ENCODE results near the gene PRKCH. TPM values are rescaled to one million over a fixed set of nuclear protein-coding genes. Genes with fewer than 3 reads are reported as not detected.

PRKCH gene
- polyA plus RNA-seq, 4 donors = 5.9 to 17.3 (median 12.9) TPM

DNA sequence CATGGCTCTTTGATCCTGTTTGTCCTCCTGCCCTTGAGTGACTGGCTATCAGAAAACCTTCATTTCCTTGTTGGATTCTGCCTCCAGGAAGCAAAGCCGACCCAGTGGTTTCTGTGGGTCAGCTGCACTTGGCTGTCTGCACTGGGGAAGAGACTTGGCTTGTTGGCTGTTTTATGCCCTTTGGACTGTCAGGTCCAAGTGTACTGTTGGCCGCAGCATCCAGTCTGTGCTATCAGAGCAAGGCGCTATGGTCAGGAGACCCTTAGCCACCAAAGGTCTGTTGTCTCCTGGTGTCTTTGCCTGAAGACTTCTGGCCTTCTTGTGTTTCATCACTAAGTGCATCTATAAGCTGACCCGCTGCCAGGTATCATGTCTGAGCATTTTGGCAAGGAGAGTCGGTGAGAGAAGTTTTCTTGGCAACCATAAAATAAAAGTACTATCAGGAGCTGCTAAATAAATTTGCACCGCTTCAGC is 196.6 kb downstream of the PRKCH start:
- no peak overlapping the region for H3K4me3 ChIP-seq (ENCODE audit: low read depth in 1 of 3, low read length in 3 of 3)
- H3K9me3 ChIP-seq (ENCODE audit: control insufficient read depth in 2 of 2, insufficient read depth in 1 of 2, low read depth in 1 of 2, low read length in 1 of 2) = no peaks in the 10 kb centered on the region
- no peaks in the 10 kb centered on the region for H3K36me3 ChIP-seq (ENCODE audit: control insufficient read depth in 3 of 3, insufficient read depth in 2 of 3, low read depth in 1 of 3, low read length in 3 of 3)
- FAIRE-seq (no peak), DNase-seq (peak; percentile 68 to 93)
- H3K27ac ChIP-seq (ENCODE audit: low read depth in 1 of 3, low read length in 2 of 3) = peak overlapping the region; percentile 39 to 84 (median 46)
- 37 to 51% (median 45%) methylated on average over 6 of the region's 6 CpGs for WGBS, 3 donors
- no peaks in the 10 kb centered on the region for H3K27me3 ChIP-seq (ENCODE audit: control insufficient read depth in 3 of 3, insufficient read depth in 3 of 3, low read length in 3 of 3)
- H3K4me1 ChIP-seq (ENCODE audit: control insufficient read depth in 3 of 3, insufficient read depth in 2 of 3, low read depth in 1 of 3, low read length in 2 of 3) = peaks cover 8 to 28% (median 11%) of the 10 kb centered on the region in 3 donors

DNA sequence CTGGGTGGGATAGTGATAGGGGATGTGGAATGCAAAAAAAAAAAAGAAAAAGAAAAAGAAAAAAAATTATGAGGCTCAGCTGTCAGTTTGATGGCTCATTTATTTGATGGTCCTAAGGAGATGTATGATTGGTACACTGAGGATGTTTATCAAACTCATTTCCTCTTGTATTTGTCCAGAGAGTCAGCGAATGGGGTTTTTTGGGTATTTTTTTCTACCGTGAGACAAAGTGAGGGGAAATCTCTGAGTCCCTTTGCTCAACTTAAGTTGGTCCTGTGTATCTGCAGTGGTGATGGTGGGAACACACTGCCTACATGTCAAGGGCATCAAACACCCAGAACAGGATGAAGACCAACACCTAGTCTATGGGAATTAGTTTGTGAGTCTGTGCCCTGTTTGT is 197.0 kb downstream of the PRKCH start:
- H3K4me1 ChIP-seq (ENCODE audit: control insufficient read depth in 3 of 3, insufficient read depth in 2 of 3, low read depth in 1 of 3, low read length in 2 of 3) = peaks cover 9 to 28% (median 11%) of the 10 kb centered on the region in 3 donors

DNA sequence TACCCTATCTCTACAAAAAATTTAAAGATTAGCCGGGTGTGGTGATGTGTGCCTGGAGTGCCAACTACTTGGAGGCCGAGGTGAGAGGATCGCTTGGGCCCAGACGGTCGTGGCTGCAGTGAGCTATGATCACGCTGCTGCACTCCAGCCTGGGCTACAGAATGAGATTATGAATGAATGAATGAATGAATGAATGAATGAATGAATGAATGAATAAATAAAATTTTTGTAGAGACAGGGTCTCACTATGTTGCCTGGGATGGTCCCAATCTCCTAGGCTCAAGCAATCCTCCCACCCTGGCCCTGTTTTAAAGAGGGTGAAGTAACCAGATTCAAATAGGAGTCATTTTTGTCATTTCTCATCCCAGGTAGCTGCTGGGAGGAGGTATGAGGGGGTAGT is 197.7 kb downstream of the PRKCH start:
- no peak for DNase-seq
- H3K27me3 ChIP-seq (ENCODE audit: control insufficient read depth in 3 of 3, insufficient read depth in 3 of 3, low read length in 3 of 3) = no peaks in the 10 kb centered on the region
- H3K9me3 ChIP-seq (ENCODE audit: control insufficient read depth in 2 of 2, insufficient read depth in 1 of 2, low read depth in 1 of 2, low read length in 1 of 2) = no peaks in the 10 kb centered on the region
- FAIRE-seq = no peak
- no peak overlapping the region for H3K27ac ChIP-seq (ENCODE audit: low read depth in 1 of 3, low read length in 2 of 3)
- H3K4me3 ChIP-seq (ENCODE audit: low read depth in 1 of 3, low read length in 3 of 3) = no peak overlapping the region
- H3K4me1 ChIP-seq (ENCODE audit: control insufficient read depth in 3 of 3, insufficient read depth in 2 of 3, low read depth in 1 of 3, low read length in 2 of 3) = peaks cover 11 to 31% (median 12%) of the 10 kb centered on the region in 3 donors
- H3K36me3 ChIP-seq (ENCODE audit: control insufficient read depth in 3 of 3, insufficient read depth in 2 of 3, low read depth in 1 of 3, low read length in 3 of 3) = no peaks in the 10 kb centered on the region
- WGBS, 3 donors = 91 to 93% (median 93%) methylated on average over 6 of the region's 6 CpGs

More for the DNA sequence above, 197.0 kb downstream of the PRKCH start:
- H3K9me3 ChIP-seq (ENCODE audit: control insufficient read depth in 2 of 2, insufficient read depth in 1 of 2, low read depth in 1 of 2, low read length in 1 of 2) = no peaks in the 10 kb centered on the region
- 57 to 75% (median 65%) methylated on average over 2 of the region's 2 CpGs for WGBS, 3 donors
- no peaks in the 10 kb centered on the region for H3K36me3 ChIP-seq (ENCODE audit: control insufficient read depth in 3 of 3, insufficient read depth in 2 of 3, low read depth in 1 of 3, low read length in 3 of 3)
- H3K4me3 ChIP-seq (ENCODE audit: low read depth in 1 of 3, low read length in 3 of 3) = no peak overlapping the region
- H3K27ac ChIP-seq (ENCODE audit: low read depth in 1 of 3, low read length in 2 of 3) = no peak overlapping the region
- no peaks in the 10 kb centered on the region for H3K27me3 ChIP-seq (ENCODE audit: control insufficient read depth in 3 of 3, insufficient read depth in 3 of 3, low read length in 3 of 3)
- FAIRE-seq (no peak), DNase-seq (no peak)

DNA sequence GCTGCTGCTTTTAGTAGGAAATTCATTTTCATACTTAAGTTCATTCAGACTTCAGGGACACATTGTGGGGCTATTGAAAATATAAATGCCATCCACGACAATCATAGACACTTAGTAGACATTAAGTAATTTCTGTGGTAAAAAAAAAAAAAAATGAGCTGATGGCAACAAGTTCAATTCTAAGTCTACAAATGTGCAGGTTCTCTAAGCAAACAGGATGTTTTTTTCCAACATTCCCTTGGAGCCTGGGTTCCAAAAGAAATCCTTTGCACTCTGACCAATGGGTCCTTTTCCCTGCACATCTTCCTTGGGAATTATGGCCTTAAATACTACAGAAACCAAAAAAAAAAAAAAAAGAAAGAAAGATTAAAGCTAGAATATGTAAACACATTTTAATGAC is 198.4 kb downstream of the PRKCH start:
- Histone ChIP-seq H3K4me1 (ENCODE audit: control insufficient read depth in 3 of 3, insufficient read depth in 2 of 3, low read depth in 1 of 3, low read length in 2 of 3) (peaks cover 13 to 37% (median 19%) of the 10 kb centered on the region in 3 donors), H3K9me3 (ENCODE audit: control insufficient read depth in 2 of 2, insufficient read depth in 1 of 2, low read depth in 1 of 2, low read length in 1 of 2) (no peaks in the 10 kb centered on the region), H3K27me3 (ENCODE audit: control insufficient read depth in 3 of 3, insufficient read depth in 3 of 3, low read length in 3 of 3) (no peaks in the 10 kb centered on the region), H3K4me3 (ENCODE audit: low read depth in 1 of 3, low read length in 3 of 3) (no peak overlapping the region), H3K36me3 (ENCODE audit: control insufficient read depth in 3 of 3, insufficient read depth in 2 of 3, low read depth in 1 of 3, low read length in 3 of 3) (no peaks in the 10 kb centered on the region), H3K27ac (ENCODE audit: low read depth in 1 of 3, low read length in 2 of 3) (no peak overlapping the region)
- DNase-seq (no peak), FAIRE-seq (no peak)
- 81 to 92% (median 84%) methylated on average over 1 of the region's 1 CpG for WGBS, 3 donors

DNA sequence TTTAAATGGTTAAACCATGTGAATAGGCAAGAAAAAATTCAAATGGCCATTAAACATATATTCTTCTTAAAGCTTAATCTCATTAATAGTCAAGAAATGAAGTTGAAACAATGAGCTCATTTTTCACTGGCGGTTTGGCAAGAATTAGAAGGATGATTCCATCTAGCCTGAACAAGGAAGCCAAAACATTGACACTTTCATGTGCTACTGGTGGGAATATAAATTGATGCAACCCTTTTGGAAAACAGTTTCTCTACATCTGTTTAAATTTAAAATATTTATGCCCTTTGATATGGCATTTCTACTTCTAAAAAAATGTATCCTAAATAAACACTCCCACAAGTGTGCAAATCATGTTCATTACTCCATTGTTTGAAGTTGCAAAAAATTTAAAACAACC is 199.2 kb downstream of the PRKCH start:
- H3K9me3 ChIP-seq (ENCODE audit: control insufficient read depth in 2 of 2, insufficient read depth in 1 of 2, low read depth in 1 of 2, low read length in 1 of 2) = no peaks in the 10 kb centered on the region
- no peak overlapping the region for H3K4me3 ChIP-seq (ENCODE audit: low read depth in 1 of 3, low read length in 3 of 3)
- H3K27ac ChIP-seq (ENCODE audit: low read depth in 1 of 3, low read length in 2 of 3) = no peak overlapping the region
- no peaks in the 10 kb centered on the region for H3K36me3 ChIP-seq (ENCODE audit: control insufficient read depth in 3 of 3, insufficient read depth in 2 of 3, low read depth in 1 of 3, low read length in 3 of 3)
- no peak for DNase-seq
- WGBS, 3 donors = 43 to 69% (median 59%) methylated on average over 1 of the region's 1 CpG
- peaks cover 19 to 38% (median 25%) of the 10 kb centered on the region in 3 donors for H3K4me1 ChIP-seq (ENCODE audit: control insufficient read depth in 3 of 3, insufficient read depth in 2 of 3, low read depth in 1 of 3, low read length in 2 of 3)
- H3K27me3 ChIP-seq (ENCODE audit: control insufficient read depth in 3 of 3, insufficient read depth in 3 of 3, low read length in 3 of 3) = no peaks in the 10 kb centered on the region
- FAIRE-seq = no peak

DNA sequence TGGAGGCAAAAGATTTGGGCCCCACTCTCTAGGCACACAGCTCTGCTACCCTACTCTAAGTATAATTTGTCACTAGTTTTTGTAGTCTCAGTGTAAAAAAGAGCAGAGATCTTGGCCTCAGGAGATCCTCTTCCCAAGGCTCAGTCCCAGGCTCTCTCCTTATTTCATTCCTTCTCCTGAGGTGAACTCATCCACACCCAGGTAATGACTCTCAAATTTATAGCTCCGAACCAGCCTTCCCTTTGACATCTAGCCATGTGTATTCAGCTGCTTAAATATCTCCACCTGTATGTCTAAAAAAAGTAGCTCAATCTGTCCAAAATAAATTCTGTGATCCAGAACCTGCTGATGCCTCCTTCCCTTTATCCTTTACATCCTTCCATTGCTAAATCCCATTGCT is 200.4 kb downstream of the PRKCH start:
- FAIRE-seq = no peak
- no peaks in the 10 kb centered on the region for H3K27me3 ChIP-seq (ENCODE audit: control insufficient read depth in 3 of 3, insufficient read depth in 3 of 3, low read length in 3 of 3)
- WGBS, 3 donors = 16 to 63% (median 25%) methylated on average over 1 of the region's 1 CpG

DNA sequence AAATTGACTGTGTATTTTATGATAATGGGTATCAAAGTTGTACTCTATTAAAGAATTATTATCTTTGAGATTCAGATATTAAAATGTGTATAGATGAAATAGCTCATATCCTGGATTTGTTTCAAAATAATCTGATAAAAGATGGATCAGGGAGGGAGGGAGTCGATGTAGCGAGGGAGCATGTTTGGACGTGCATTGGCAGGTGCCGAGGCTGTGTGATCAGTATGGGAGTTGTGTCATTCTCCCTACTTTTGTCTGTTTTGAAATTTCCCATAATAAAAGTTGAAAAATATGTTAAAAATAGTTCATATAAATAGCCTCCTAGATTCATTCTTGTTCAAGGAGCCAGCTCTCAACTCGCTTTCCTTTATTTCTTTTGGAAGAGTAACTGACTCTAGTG is 202.4 kb downstream of the PRKCH start:
- Histone ChIP-seq H3K4me1 (ENCODE audit: control insufficient read depth in 3 of 3, insufficient read depth in 2 of 3, low read depth in 1 of 3, low read length in 2 of 3) (peaks cover 27 to 40% (median 33%) of the 10 kb centered on the region in 3 donors), H3K27me3 (ENCODE audit: control insufficient read depth in 3 of 3, insufficient read depth in 3 of 3, low read length in 3 of 3) (no peaks in the 10 kb centered on the region), H3K9me3 (ENCODE audit: control insufficient read depth in 2 of 2, insufficient read depth in 1 of 2, low read depth in 1 of 2, low read length in 1 of 2) (no peaks in the 10 kb centered on the region), H3K36me3 (ENCODE audit: control insufficient read depth in 3 of 3, insufficient read depth in 2 of 3, low read depth in 1 of 3, low read length in 3 of 3) (peaks cover 0 to 2% (median 0%) of the 10 kb centered on the region in 3 donors), H3K27ac (ENCODE audit: low read depth in 1 of 3, low read length in 2 of 3) (no peak overlapping the region), H3K4me3 (ENCODE audit: low read depth in 1 of 3, low read length in 3 of 3) (no peak overlapping the region)
- 45 to 66% (median 65%) methylated on average over 5 of the region's 5 CpGs for WGBS, 3 donors
- no peak for DNase-seq
- no peak for FAIRE-seq

More for the DNA sequence above, 200.4 kb downstream of the PRKCH start:
- Histone ChIP-seq H3K4me3 (ENCODE audit: low read depth in 1 of 3, low read length in 3 of 3) (no peak overlapping the region), H3K27ac (ENCODE audit: low read depth in 1 of 3, low read length in 2 of 3) (no peak overlapping the region), H3K36me3 (ENCODE audit: control insufficient read depth in 3 of 3, insufficient read depth in 2 of 3, low read depth in 1 of 3, low read length in 3 of 3) (no peaks in the 10 kb centered on the region), H3K9me3 (ENCODE audit: control insufficient read depth in 2 of 2, insufficient read depth in 1 of 2, low read depth in 1 of 2, low read length in 1 of 2) (no peaks in the 10 kb centered on the region), H3K4me1 (ENCODE audit: control insufficient read depth in 3 of 3, insufficient read depth in 2 of 3, low read depth in 1 of 3, low read length in 2 of 3) (peaks cover 28 to 49% (median 34%) of the 10 kb centered on the region in 3 donors)
- no peak for DNase-seq

DNA sequence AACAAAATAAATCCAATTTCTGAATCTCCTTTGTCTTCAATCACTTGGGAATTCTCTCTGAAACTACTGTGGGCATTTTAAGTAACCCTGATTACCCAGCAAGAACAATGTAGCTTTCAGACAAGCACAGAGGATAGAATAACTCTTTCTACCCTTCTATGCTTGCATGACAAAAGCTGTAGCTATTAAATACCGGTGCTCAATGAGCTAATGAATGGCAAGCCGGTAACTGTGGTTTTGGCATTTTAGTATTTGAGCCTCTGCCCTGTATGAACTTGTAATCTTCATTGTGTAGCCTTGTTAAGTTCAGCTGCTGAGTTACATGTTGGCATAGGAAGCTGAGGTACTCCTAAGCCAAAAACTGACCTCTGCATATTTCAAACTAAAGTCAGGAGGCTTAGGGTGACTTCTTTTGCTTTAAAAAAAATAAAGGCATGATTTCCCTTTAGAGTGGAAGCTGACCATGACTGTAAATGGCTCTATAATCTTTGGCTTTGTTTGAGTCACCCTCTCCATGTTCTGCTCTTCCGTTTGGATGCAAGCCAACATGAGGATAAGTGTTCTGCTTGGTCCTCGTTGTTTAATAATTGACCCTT is 202.9 kb downstream of the PRKCH start:
- Histone ChIP-seq H3K4me1 (ENCODE audit: control insufficient read depth in 3 of 3, insufficient read depth in 2 of 3, low read depth in 1 of 3, low read length in 2 of 3) (peaks cover 27 to 40% (median 33%) of the 10 kb centered on the region in 3 donors), H3K4me3 (ENCODE audit: low read depth in 1 of 3, low read length in 3 of 3) (no peak overlapping the region), H3K27ac (ENCODE audit: low read depth in 1 of 3, low read length in 2 of 3) (peak overlapping the region; percentile 23 to 88 (median 67)), H3K9me3 (ENCODE audit: control insufficient read depth in 2 of 2, insufficient read depth in 1 of 2, low read depth in 1 of 2, low read length in 1 of 2) (no peaks in the 10 kb centered on the region), H3K27me3 (ENCODE audit: control insufficient read depth in 3 of 3, insufficient read depth in 3 of 3, low read length in 3 of 3) (no peaks in the 10 kb centered on the region), H3K36me3 (ENCODE audit: control insufficient read depth in 3 of 3, insufficient read depth in 2 of 3, low read depth in 1 of 3, low read length in 3 of 3) (peaks cover 0 to 6% (median 4%) of the 10 kb centered on the region in 3 donors)
- DNase-seq (peak; percentile 58 to 89), FAIRE-seq (no peak)
- 16 to 31% (median 27%) methylated on average over 4 of the region's 4 CpGs for WGBS, 3 donors

DNA sequence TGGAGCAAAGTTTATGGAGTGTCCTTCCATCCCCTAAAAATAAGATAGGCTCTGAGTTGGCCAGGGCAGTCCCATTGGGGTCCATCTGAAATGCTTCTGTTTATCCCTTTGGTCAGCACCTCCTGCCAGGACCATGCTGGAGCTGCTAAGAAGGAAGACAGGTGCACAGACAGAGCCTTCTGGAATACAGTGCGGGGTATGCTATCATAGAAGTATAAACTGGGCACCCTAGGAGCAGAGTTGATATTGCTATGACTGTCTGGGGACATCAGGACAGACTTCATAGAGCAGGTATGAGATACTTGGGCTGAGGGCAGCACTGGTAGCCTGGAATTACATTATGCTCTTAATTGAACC is 203.5 kb downstream of the PRKCH start:
- DNase-seq = no peak
- Histone ChIP-seq H3K9me3 (ENCODE audit: control insufficient read depth in 2 of 2, insufficient read depth in 1 of 2, low read depth in 1 of 2, low read length in 1 of 2) (no peaks in the 10 kb centered on the region), H3K27ac (ENCODE audit: low read depth in 1 of 3, low read length in 2 of 3) (peak overlapping the region; percentile 23 to 88 (median 45)), H3K4me3 (ENCODE audit: low read depth in 1 of 3, low read length in 3 of 3) (no peak overlapping the region), H3K27me3 (ENCODE audit: control insufficient read depth in 3 of 3, insufficient read depth in 3 of 3, low read length in 3 of 3) (no peaks in the 10 kb centered on the region), H3K36me3 (ENCODE audit: control insufficient read depth in 3 of 3, insufficient read depth in 2 of 3, low read depth in 1 of 3, low read length in 3 of 3) (peaks cover 0 to 6% (median 4%) of the 10 kb centered on the region in 3 donors), H3K4me1 (ENCODE audit: control insufficient read depth in 3 of 3, insufficient read depth in 2 of 3, low read depth in 1 of 3, low read length in 2 of 3) (peaks cover 27 to 40% (median 33%) of the 10 kb centered on the region in 3 donors)
- WGBS, 3 donors = 96 to 100% (median 98%) methylated on average over 1 of the region's 1 CpG
- no peak for FAIRE-seq

All from small intestine (tissue), 7 donors.